RWPE2 (cell line): ENCODE measurements around the gene PAPPA2.
A peak's percentile ranks its signal among the peaks of the same experiment; 100 is the strongest.

Experiments used
- ATAC-seq: fragments of 200-7000 bp; cut with Tn5 transposase; 3 replicates; pipeline ENCODE4 v1.9.1; 2021; ENCODE audit warnings: low read depth
- DNase-seq: peaks from one replicate; pipeline ENCODE4 v3.0.0-alpha.2; 2020; ENCODE audit warnings: low spot score
- H3K27ac ChIP-seq: fragments of 450-650 bp; 2 replicates; pipeline ENCODE4 v1.5.1; 2017; ENCODE audit warnings: mild to moderate bottlenecking; ENCODE audit not compliant: poor library complexity, severe bottlenecking
- H3K27me3 ChIP-seq: fragments of 250-450 bp; sonication (Bioruptor Pico); 2 replicates; pipeline ENCODE4 v1.5.1; 2021; ENCODE audit warnings: mild to moderate bottlenecking, moderate library complexity; ENCODE audit not compliant: insufficient read depth, poor library complexity, severe bottlenecking
- H3K36me3 ChIP-seq: fragments of 250-450 bp; sonication (Bioruptor Pico); 2 replicates; pipeline ENCODE4 v1.5.1; 2020; ENCODE audit warnings: low read depth, mild to moderate bottlenecking, moderate library complexity
- H3K4me1 ChIP-seq: fragments of 250-450 bp; sonication (Bioruptor Pico); 2 replicates; pipeline ENCODE4 v1.5.1; 2021; ENCODE audit warnings: mild to moderate bottlenecking, moderate library complexity; ENCODE audit not compliant: insufficient read depth, poor library complexity, severe bottlenecking
- H3K4me3 ChIP-seq: fragments of 250-450 bp; sonication (Bioruptor Pico); 2 replicates; pipeline ENCODE4 v1.5.1; 2021; ENCODE audit warnings: mild to moderate bottlenecking, moderate library complexity; ENCODE audit not compliant: severe bottlenecking
- H3K9me3 ChIP-seq: fragments of 250-450 bp; sonication (Bioruptor Pico); 2 replicates; pipeline ENCODE4 v1.5.1; 2021; ENCODE audit warnings: mild to moderate bottlenecking, moderate library complexity; ENCODE audit not compliant: severe bottlenecking
- TF ChIP-seq, protein P1 (sequence below): fragments of 450-650 bp; IDR thresholded peaks from one replicate; pipeline ENCODE4 v1.5.1; 2017; ENCODE audit warnings: mild to moderate bottlenecking, moderate library complexity; ENCODE audit not compliant: poor library complexity, severe bottlenecking

Gene PAPPA2

GRCh38 chr1:176609556-176610408 lies 146.8 kb downstream of the PAPPA2 start:
- Histone ChIP-seq H3K9me3 (no peaks in the 10 kb centered on the region), H3K4me3 (no peak overlapping the region), H3K4me1 (no peaks in the 10 kb centered on the region), H3K36me3 (no peaks in the 10 kb centered on the region), H3K27ac (no peak overlapping the region), H3K27me3 (no peaks in the 10 kb centered on the region)
- no peak for DNase-seq
- TF ChIP-seq, protein P1, sequence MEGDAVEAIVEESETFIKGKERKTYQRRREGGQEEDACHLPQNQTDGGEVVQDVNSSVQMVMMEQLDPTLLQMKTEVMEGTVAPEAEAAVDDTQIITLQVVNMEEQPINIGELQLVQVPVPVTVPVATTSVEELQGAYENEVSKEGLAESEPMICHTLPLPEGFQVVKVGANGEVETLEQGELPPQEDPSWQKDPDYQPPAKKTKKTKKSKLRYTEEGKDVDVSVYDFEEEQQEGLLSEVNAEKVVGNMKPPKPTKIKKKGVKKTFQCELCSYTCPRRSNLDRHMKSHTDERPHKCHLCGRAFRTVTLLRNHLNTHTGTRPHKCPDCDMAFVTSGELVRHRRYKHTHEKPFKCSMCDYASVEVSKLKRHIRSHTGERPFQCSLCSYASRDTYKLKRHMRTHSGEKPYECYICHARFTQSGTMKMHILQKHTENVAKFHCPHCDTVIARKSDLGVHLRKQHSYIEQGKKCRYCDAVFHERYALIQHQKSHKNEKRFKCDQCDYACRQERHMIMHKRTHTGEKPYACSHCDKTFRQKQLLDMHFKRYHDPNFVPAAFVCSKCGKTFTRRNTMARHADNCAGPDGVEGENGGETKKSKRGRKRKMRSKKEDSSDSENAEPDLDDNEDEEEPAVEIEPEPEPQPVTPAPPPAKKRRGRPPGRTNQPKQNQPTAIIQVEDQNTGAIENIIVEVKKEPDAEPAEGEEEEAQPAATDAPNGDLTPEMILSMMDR: no peak
- ATAC-seq: peak; percentile 50; the same call in 2 of the 3 replicates

DNA sequence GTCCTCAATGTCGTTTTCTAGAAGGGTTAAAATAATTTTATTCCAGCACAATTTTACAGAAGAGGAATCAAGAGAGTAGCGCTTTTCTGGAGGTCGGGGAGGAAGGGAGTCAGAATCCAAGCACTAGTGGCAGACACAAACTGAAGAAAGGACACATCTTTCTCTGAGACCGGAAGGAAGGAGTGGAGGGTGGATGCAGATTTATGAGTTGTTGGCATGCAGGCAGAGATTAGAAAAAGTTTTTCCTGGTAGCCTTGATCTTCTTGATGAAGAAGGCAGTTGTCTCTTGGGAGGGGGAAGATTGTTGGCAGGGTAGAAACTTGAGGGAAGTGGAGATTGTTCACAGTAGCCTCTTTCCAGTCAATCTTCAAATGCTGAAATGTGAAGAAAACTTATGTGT lies 149.8 kb downstream of the PAPPA2 start:
- no peak overlapping the region for H3K27ac ChIP-seq
- ATAC-seq (no peak), DNase-seq (no peak)
- no peaks in the 10 kb centered on the region for H3K27me3 ChIP-seq
- TF ChIP-seq, protein P1: no peak
- H3K4me1 ChIP-seq: no peaks in the 10 kb centered on the region
- no peaks in the 10 kb centered on the region for H3K9me3 ChIP-seq
- no peak overlapping the region for H3K4me3 ChIP-seq
- H3K36me3 ChIP-seq: no peaks in the 10 kb centered on the region

GRCh38 chr1:176617881-176618280 lies 154.9 kb downstream of the PAPPA2 start:
- TF ChIP-seq, protein P1: no peak
- DNase-seq (no peak), ATAC-seq (no peak)
- Histone ChIP-seq H3K27me3 (no peaks in the 10 kb centered on the region), H3K36me3 (no peaks in the 10 kb centered on the region), H3K27ac (no peak overlapping the region), H3K4me1 (no peaks in the 10 kb centered on the region), H3K4me3 (no peak overlapping the region), H3K9me3 (no peaks in the 10 kb centered on the region)

DNA sequence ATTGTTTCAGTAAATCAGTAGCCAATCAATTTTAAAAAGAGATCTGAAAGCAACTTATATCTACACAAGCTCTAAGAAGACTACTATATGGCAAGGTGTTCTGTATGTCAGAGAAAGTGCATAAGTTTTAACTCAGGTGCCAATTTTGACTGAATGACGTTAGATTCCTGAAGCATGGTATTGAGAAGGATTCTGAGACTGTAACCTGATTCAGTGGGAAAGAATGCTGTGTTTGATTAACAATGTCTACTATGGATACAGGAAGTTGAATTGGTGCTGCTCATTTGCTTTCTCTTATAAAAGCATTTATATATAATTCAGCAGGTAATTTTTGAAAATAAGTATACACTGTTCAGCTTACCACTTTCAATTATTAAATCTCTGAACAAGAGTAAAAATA lies 156.3 kb downstream of the PAPPA2 start:
- no peaks in the 10 kb centered on the region for H3K4me1 ChIP-seq
- H3K27ac ChIP-seq: no peak overlapping the region
- H3K27me3 ChIP-seq: no peaks in the 10 kb centered on the region
- H3K4me3 ChIP-seq: no peak overlapping the region
- ATAC-seq (no peak), DNase-seq (no peak)
- TF ChIP-seq, protein P1: no peak
- H3K36me3 ChIP-seq: no peaks in the 10 kb centered on the region
- no peaks in the 10 kb centered on the region for H3K9me3 ChIP-seq

DNA sequence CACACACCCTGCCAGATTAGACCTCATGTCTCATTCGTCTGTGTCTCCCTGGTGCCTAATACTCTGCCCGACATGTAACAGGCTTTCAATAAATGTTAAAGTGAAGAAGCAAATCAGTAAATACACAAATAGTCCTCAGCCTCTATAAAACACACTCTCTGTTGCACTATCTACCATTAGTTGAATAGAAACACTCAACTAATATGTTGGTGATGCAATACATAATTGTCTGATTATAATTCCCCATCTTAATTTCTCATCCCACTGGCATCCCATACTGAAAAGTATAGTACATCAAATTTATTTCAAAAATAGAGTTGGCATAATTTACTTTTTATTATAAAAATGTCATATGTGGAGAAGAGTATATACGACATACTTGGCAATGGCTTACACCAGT lies 162.4 kb downstream of the PAPPA2 start:
- no peaks in the 10 kb centered on the region for H3K4me1 ChIP-seq
- ATAC-seq: no peak
- H3K4me3 ChIP-seq: no peak overlapping the region
- H3K27me3 ChIP-seq: no peaks in the 10 kb centered on the region
- H3K36me3 ChIP-seq: no peaks in the 10 kb centered on the region
- no peak for DNase-seq
- H3K9me3 ChIP-seq: no peaks in the 10 kb centered on the region
- TF ChIP-seq, protein P1: no peak
- no peak overlapping the region for H3K27ac ChIP-seq
